Activated B cell treated with CpG ODN at 0.5 μM for 24 hours (primary cell): ENCODE measurements around the gene HK1. TPM values are rescaled to one million over a fixed set of nuclear protein-coding genes. Genes with fewer than 3 reads are reported as not detected.

Experiments
- ATAC-seq: fragments of 200-7000 bp; cut with Tn5 transposase; one replicate; pipeline ENCODE4 v1.10.0; 2021; ENCODE audit warnings: low read depth, mild to moderate bottlenecking, moderate library complexity
- CTCF ChIA-PET: fragments of 350-600 bp; sonication (Branson Sonifier 250); formaldehyde crosslinking; loops from one replicate; lab custom pipeline; 2021; ENCODE audit warnings: antibody characterized with exemption; lab: Charles Lee
- POLR2A ChIA-PET: fragments of 350-600 bp; sonication (Branson Sonifier 250); formaldehyde crosslinking; loops from one replicate; lab custom pipeline; 2021; ENCODE audit warnings: antibody characterized with exemption; lab: Charles Lee
- DNase-seq: peaks from one replicate; pipeline ENCODE4 v3.0.0; 2022
- H3K27ac Mint-ChIP-seq: one replicate; pipeline ENCODE4 v1.8.0; 2020; ENCODE audit warnings: mixed read lengths
- H3K27me3 Mint-ChIP-seq: one replicate; pipeline ENCODE4 v1.8.0; 2021; ENCODE audit warnings: mixed read lengths
- H3K36me3 Mint-ChIP-seq: one replicate; pipeline ENCODE4 v1.8.0; 2021; ENCODE audit warnings: low read depth, mixed read lengths
- H3K4me1 Mint-ChIP-seq: one replicate; pipeline ENCODE4 v1.8.0; 2021; ENCODE audit warnings: mixed read lengths
- H3K4me3 Mint-ChIP-seq: one replicate; pipeline ENCODE4 v1.8.0; 2020; ENCODE audit warnings: mild to moderate bottlenecking, mixed read lengths
- H3K9me3 Mint-ChIP-seq: one replicate; pipeline ENCODE4 v1.8.0; 2020; ENCODE audit warnings: mixed read lengths
- CTCF ChIP-seq: fragments of 200-600 bp; IDR thresholded peaks from one replicate; pipeline ENCODE4 v1.8.0; 2022; ENCODE audit warnings: antibody characterized with exemption, mild to moderate bottlenecking
- intact Hi-C: fragments of 100-400 bp; cut with micrococcal nuclease; formaldehyde crosslinking; loops from one replicate; pipeline ENCODE4 v1.15.1; 2024
- total RNA-seq: library from RNA; stranded (reverse); gene quantifications from 2 replicates; pipeline ENCODE4 v1.2.3, GENCODE V29; 2022

HK1 gene
- total RNA-seq, 1 donor from 2014 or later, result 47.2 TPM

GRCh38 chr10:69337296-69338132 lies 59.2 kb downstream of the HK1 start:
- ATAC-seq, result no peak

GRCh38 chr10:69338133-69338456 lies 59.8 kb downstream of the HK1 start:
- DNase-seq, result no peak
- CTCF ChIA-PET, result no interaction called here

More at GRCh38 chr10:69337296-69338132, 59.2 kb downstream of the HK1 start:
- TF ChIP-seq CTCF, result no peak
- H3K4me3 Mint-ChIP-seq, result no peak overlapping the region
- POLR2A ChIA-PET, result interaction anchor here (1.9 kb wide), 1 partner anchor 18 kb away, joined by 6 read pairs; no protein-coding TSS in a partner anchor
- no peaks in the 10 kb centered on the region for H3K9me3 Mint-ChIP-seq
- intact Hi-C loops, result no loop called here
- peaks cover 45% of the 10 kb centered on the region for H3K4me1 Mint-ChIP-seq
- no peaks in the 10 kb centered on the region for H3K27me3 Mint-ChIP-seq
- no peak overlapping the region for H3K27ac Mint-ChIP-seq
- CTCF ChIA-PET, result no interaction called here
- DNase-seq, result no peak
- H3K36me3 Mint-ChIP-seq, result peaks cover 2% of the 10 kb centered on the region

GRCh38 chr10:69338547-69339450 lies 60.5 kb downstream of the HK1 start:
- DNase-seq, result no peak
- POLR2A ChIA-PET, result no interaction called here
- Mint-ChIP-seq H3K4me3 (no peak overlapping the region), H3K27ac (no peak overlapping the region), H3K9me3 (no peaks in the 10 kb centered on the region), H3K4me1 (peaks cover 56% of the 10 kb centered on the region), H3K27me3 (no peaks in the 10 kb centered on the region), H3K36me3 (peaks cover 2% of the 10 kb centered on the region)
- no peak for TF ChIP-seq CTCF
- intact Hi-C loops, result no loop called here
- CTCF ChIA-PET, result no interaction called here
- no peak for ATAC-seq

More at GRCh38 chr10:69338133-69338456, 59.8 kb downstream of the HK1 start:
- Mint-ChIP-seq H3K4me1 (peaks cover 49% of the 10 kb centered on the region), H3K9me3 (no peaks in the 10 kb centered on the region), H3K27ac (no peak overlapping the region), H3K27me3 (no peaks in the 10 kb centered on the region), H3K4me3 (no peak overlapping the region), H3K36me3 (peaks cover 2% of the 10 kb centered on the region)
- intact Hi-C loops, result no loop called here
- no peak for ATAC-seq
- TF ChIP-seq CTCF, result no peak
- POLR2A ChIA-PET, result interaction anchor here (1.9 kb wide), 1 partner anchor 18 kb away, joined by 6 read pairs; no protein-coding TSS in a partner anchor

- H3K36me3 Mint-ChIP-seq, result peaks cover 2% of the 10 kb centered on the region
- no peaks in the 10 kb centered on the region for H3K27me3 Mint-ChIP-seq
- no peak overlapping the region for H3K4me3 Mint-ChIP-seq
- H3K9me3 Mint-ChIP-seq, result no peaks in the 10 kb centered on the region
- POLR2A ChIA-PET, result interaction anchor here (1.1 kb wide), 1 partner anchor 13 kb away, joined by 3 read pairs; no protein-coding TSS in a partner anchor
- DNase-seq, result no peak
- intact Hi-C loops, result no loop called here
- no peak for TF ChIP-seq CTCF
- H3K4me1 Mint-ChIP-seq, result peaks cover 58% of the 10 kb centered on the region
- ATAC-seq, result no peak
- no peak overlapping the region for H3K27ac Mint-ChIP-seq
- CTCF ChIA-PET, result no interaction called here
These were observed 62.4 kb downstream of the HK1 start for GRCh38 chr10:69340695-69341094.
